DND-41 (cell line): Measurements from ENCODE around the gene FAM135A.

Source experiments
- CTCF ChIP-seq: IDR thresholded peaks from 2 replicates; pipeline ENCODE4 v1.5.1; 2012; ENCODE audit warnings: borderline replicate concordance, low read length, moderate library complexity, mild to moderate bottlenecking; ENCODE audit not compliant: poor library complexity, severe bottlenecking; ENCODE audit errors: extremely low read depth
- EZH2 ChIP-seq: IDR thresholded peaks from 3 replicates; pipeline ENCODE4 v1.6.1; 2012; ENCODE audit warnings: borderline replicate concordance, low read depth, mild to moderate bottlenecking, moderate library complexity, low read length, inconsistent platforms; ENCODE audit not compliant: severe bottlenecking

GRCh38 chr6:70459235-70459634, 45.9 kb downstream of the FAM135A start:
- TF ChIP-seq CTCF (no peak), EZH2 (no peak)
